HG02938 (cell line): Measurements from ENCODE around the gene PCDH10.

ENCODE experiments used
- ATAC-seq: cut with Tn5 transposase; IDR thresholded peaks from one replicate; pipeline ENCODE4 v1.9.1; 2021; ENCODE audit warnings: mild to moderate bottlenecking, moderate library complexity; ENCODE audit not compliant: unreplicated experiment

Gene PCDH10

GRCh38 chr4:133149364-133149695, 236 bp downstream of the PCDH10 start:
- ATAC-seq, result no peak

GRCh38 chr4:133149932-133150471, 908 bp downstream of the PCDH10 start:
- ATAC-seq, result no peak

- ATAC-seq, result no peak
These were observed 1.6 kb downstream of the PCDH10 start for GRCh38 chr4:133150486-133151340.

- ATAC-seq, result no peak
These were observed 2.2 kb downstream of the PCDH10 start for GRCh38 chr4:133151341-133151690.

- no peak for ATAC-seq
These were observed 2.7 kb downstream of the PCDH10 start for GRCh38 chr4:133151691-133152329.

GRCh38 chr4:133152330-133152821, 3.3 kb downstream of the PCDH10 start:
- no peak for ATAC-seq

GRCh38 chr4:133152831-133153481, 3.9 kb downstream of the PCDH10 start:
- ATAC-seq, result no peak

- peak; percentile 47 for ATAC-seq
These were observed 5.6 kb downstream of the PCDH10 start for GRCh38 chr4:133154725-133155124.

- ATAC-seq, result no peak
These were observed 7.0 kb downstream of the PCDH10 start for GRCh38 chr4:133156096-133156495.

- no peak for ATAC-seq
These were observed 7.5 kb downstream of the PCDH10 start for GRCh38 chr4:133156556-133156955.

- ATAC-seq, result no peak
These were observed 8.5 kb downstream of the PCDH10 start for GRCh38 chr4:133157460-133158160.

GRCh38 chr4:133160853-133161252, 11.8 kb downstream of the PCDH10 start:
- ATAC-seq, result no peak

GRCh38 chr4:133161570-133162295, 12.6 kb downstream of the PCDH10 start:
- ATAC-seq, result no peak

- no peak for ATAC-seq
These were observed 13.8 kb downstream of the PCDH10 start for GRCh38 chr4:133162941-133163340.

GRCh38 chr4:133178956-133179355, 29.9 kb downstream of the PCDH10 start:
- ATAC-seq, result no peak

GRCh38 chr4:133186210-133186609, 37.1 kb downstream of the PCDH10 start:
- ATAC-seq, result no peak

GRCh38 chr4:133186845-133187244, 37.8 kb downstream of the PCDH10 start:
- ATAC-seq, result no peak

- ATAC-seq, result no peak
These were observed 39.5 kb downstream of the PCDH10 start for GRCh38 chr4:133188433-133189146.

- ATAC-seq, result no peak
These were observed 40.0 kb downstream of the PCDH10 start for GRCh38 chr4:133189147-133189517.

GRCh38 chr4:133190098-133190497, 41.0 kb downstream of the PCDH10 start:
- ATAC-seq, result no peak
